GM18502 (cell line): Measurements from ENCODE around the gene FBXL20.
A peak's percentile ranks its signal among the peaks of the same experiment; 100 is the strongest.

ENCODE experiments used
- ATAC-seq: cut with Tn5 transposase; IDR thresholded peaks from one replicate; pipeline ENCODE4 v1.9.1; 2021; ENCODE audit warnings: mild to moderate bottlenecking; ENCODE audit not compliant: unreplicated experiment, poor library complexity

FBXL20 gene

GRCh38 chr17:39210093-39210434 lies 191.4 kb downstream of the FBXL20 start:
- ATAC-seq = no peak

- ATAC-seq = no peak
These were observed 191.9 kb downstream of the FBXL20 start for GRCh38 chr17:39209317-39210092.

GRCh38 chr17:39208893-39209292 lies 192.5 kb downstream of the FBXL20 start:
- ATAC-seq = peak; percentile 52

- no peak for ATAC-seq
These were observed 193.3 kb downstream of the FBXL20 start for GRCh38 chr17:39208136-39208535.

- ATAC-seq = no peak
These were observed 196.3 kb downstream of the FBXL20 start for GRCh38 chr17:39205112-39205526.

- ATAC-seq = no peak
These were observed 197.2 kb downstream of the FBXL20 start for GRCh38 chr17:39204245-39204644.
